H9 (cell line): ENCODE measurements around the gene ENPP6. TPM values are rescaled to one million over a fixed set of nuclear protein-coding genes. Genes with fewer than 3 reads are reported as not detected.

Experiments used
- DNase-seq: peaks from one replicate; pipeline ENCODE4 v3.0.0-alpha.2; 2017
- H2AFZ ChIP-seq: one replicate; pipeline ENCODE4 v1.6.1; 2013; ENCODE audit warnings: mild to moderate bottlenecking, low read length, control low read depth, moderate library complexity
- H2AK5ac ChIP-seq: 2 replicates; pipeline ENCODE4 v1.6.1; 2013; ENCODE audit warnings: low read length, control low read depth, mixed read lengths; ENCODE audit not compliant: insufficient read length
- H2BK120ac ChIP-seq: one replicate; pipeline ENCODE4 v1.6.1; 2013; ENCODE audit warnings: low read depth, mild to moderate bottlenecking, low read length, control low read depth, inconsistent platforms; ENCODE audit not compliant: poor library complexity, severe bottlenecking
- H2BK12ac ChIP-seq: 2 replicates; pipeline ENCODE4 v1.6.1; 2013; ENCODE audit warnings: low read length, control low read depth, mixed read lengths, low read depth; ENCODE audit not compliant: insufficient read length
- H2BK15ac ChIP-seq: 2 replicates; pipeline ENCODE4 v1.6.1; 2013; ENCODE audit warnings: low read depth, low read length, control low read depth
- H2BK20ac ChIP-seq: one replicate; pipeline ENCODE4 v1.6.1; 2013; ENCODE audit warnings: low read depth, mild to moderate bottlenecking, low read length, control low read depth, inconsistent platforms; ENCODE audit not compliant: poor library complexity, severe bottlenecking
- H2BK5ac ChIP-seq: 2 replicates; pipeline ENCODE4 v1.6.1; 2013; ENCODE audit warnings: low read length, control low read depth, mixed read lengths; ENCODE audit not compliant: insufficient read length
- H3K14ac ChIP-seq: 2 replicates; pipeline ENCODE4 v1.6.1; 2013; ENCODE audit warnings: low read length, control low read depth; ENCODE audit not compliant: insufficient read depth
- H3K18ac ChIP-seq: 2 replicates; pipeline ENCODE4 v1.6.1; 2013; ENCODE audit warnings: low read depth, mild to moderate bottlenecking, mixed read lengths, low read length, control low read depth; ENCODE audit not compliant: insufficient read length
- H3K23ac ChIP-seq: 2 replicates; pipeline ENCODE4 v1.6.1; 2013; ENCODE audit warnings: low read length, control low read depth, mixed read lengths, low read depth; ENCODE audit not compliant: insufficient read length
- H3K23me2 ChIP-seq: 2 replicates; pipeline ENCODE4 v1.6.1; 2013; ENCODE audit warnings: low read depth, mild to moderate bottlenecking, mixed read lengths, low read length, control low read depth; ENCODE audit not compliant: insufficient read length, poor library complexity, severe bottlenecking
- H3K27ac ChIP-seq: 2 replicates; pipeline ENCODE4 v1.5.1; 2013; ENCODE audit warnings: low read length, control low read depth, mixed read lengths, low read depth; ENCODE audit not compliant: insufficient read length
- H3K27me3 ChIP-seq: 2 replicates; pipeline ENCODE4 v1.6.1; 2013; ENCODE audit warnings: low read length, control low read depth, inconsistent platforms; ENCODE audit not compliant: insufficient read depth
- H3K4ac ChIP-seq: 2 replicates; pipeline ENCODE4 v1.6.1; 2013; ENCODE audit warnings: low read depth, mild to moderate bottlenecking, control low read depth, inconsistent platforms, low read length, moderate library complexity
- H3K4me1 ChIP-seq: 2 replicates; pipeline ENCODE4 v1.6.1; 2013; ENCODE audit warnings: low read length, control low read depth, inconsistent platforms; ENCODE audit not compliant: insufficient read depth
- H3K4me2 ChIP-seq: 2 replicates; pipeline ENCODE4 v1.6.1; 2013; ENCODE audit warnings: low read length, control low read depth, mixed read lengths; ENCODE audit not compliant: insufficient read length, insufficient read depth
- H3K56ac ChIP-seq: 2 replicates; pipeline ENCODE4 v1.6.1; 2013; ENCODE audit warnings: low read depth, mild to moderate bottlenecking, mixed read lengths, low read length, control low read depth; ENCODE audit not compliant: insufficient read length
- H3K79me1 ChIP-seq: 2 replicates; pipeline ENCODE4 v1.6.1; 2013; ENCODE audit warnings: low read depth, mild to moderate bottlenecking, moderate library complexity, low read length, control low read depth, inconsistent platforms; ENCODE audit not compliant: insufficient read depth, poor library complexity, severe bottlenecking
- H3K79me2 ChIP-seq: 2 replicates; pipeline ENCODE4 v1.6.1; 2013; ENCODE audit warnings: low read length, control low read depth, inconsistent platforms; ENCODE audit not compliant: insufficient read depth
- H3K9ac ChIP-seq: 2 replicates; pipeline ENCODE4 v1.6.1; 2013; ENCODE audit warnings: low read length, control low read depth, mixed read lengths; ENCODE audit not compliant: insufficient read length; ENCODE audit errors: extremely low read depth
- H3K9me3 ChIP-seq: one replicate; pipeline ENCODE4 v1.6.1; 2013; ENCODE audit warnings: low read depth, low read length, inconsistent platforms; ENCODE audit not compliant: control insufficient read depth
- H3T11ph ChIP-seq: one replicate; pipeline ENCODE4 v1.6.1; 2013; ENCODE audit warnings: mild to moderate bottlenecking, low read length, control low read depth, inconsistent platforms
- H4K20me1 ChIP-seq: one replicate; pipeline ENCODE4 v1.6.1; 2013; ENCODE audit not compliant: control insufficient read depth, insufficient read length, insufficient read depth
- H4K5ac ChIP-seq: 2 replicates; pipeline ENCODE4 v1.6.1; 2013; ENCODE audit warnings: low read depth, mild to moderate bottlenecking, mixed read lengths, low read length, control low read depth; ENCODE audit not compliant: insufficient read length
- H4K8ac ChIP-seq: replicated peaks from 2 replicates; pipeline ENCODE4 v1.6.1; 2013; ENCODE audit warnings: low read length, control low read depth, mixed read lengths, low read depth; ENCODE audit not compliant: insufficient read length
- H4K91ac ChIP-seq: 2 replicates; pipeline ENCODE4 v1.6.1; 2013; ENCODE audit warnings: low read depth, mild to moderate bottlenecking, moderate library complexity, mixed read lengths, low read length, control low read depth; ENCODE audit not compliant: insufficient read length
- H3K27ac Mint-ChIP-seq, 3 experiments: 2 replicates in 2 of 3; 3 replicates in 1 of 3; pipeline ENCODE4 v1.8.0; 2020 to 2021; ENCODE audit warnings: mixed read lengths in 3 of 3, mild to moderate bottlenecking in 1 of 3, moderate library complexity in 1 of 3
- H3K27me3 Mint-ChIP-seq: 2 replicates; pipeline ENCODE4 v1.8.0; 2021; ENCODE audit warnings: low read depth, mild to moderate bottlenecking, moderate library complexity, mixed read lengths
- H3K36me3 Mint-ChIP-seq, 3 experiments: 2 replicates in 2 of 3; 3 replicates in 1 of 3; pipeline ENCODE4 v1.8.0; 2020 to 2021; ENCODE audit warnings: low read depth in 3 of 3, mixed read lengths in 3 of 3; ENCODE audit not compliant: insufficient read depth in 1 of 3
- H3K4me1 Mint-ChIP-seq, 2 experiments: 2 replicates each; pipeline ENCODE4 v1.8.0; 2020; ENCODE audit warnings: mixed read lengths in 2 of 2
- H3K4me3 Mint-ChIP-seq, 2 experiments: 2 replicates in 1 of 2; 3 replicates in 1 of 2; pipeline ENCODE4 v1.8.0; 2020 to 2021; ENCODE audit warnings: mild to moderate bottlenecking in 2 of 2, mixed read lengths in 2 of 2, moderate library complexity in 1 of 2
- H3K9me3 Mint-ChIP-seq, 2 experiments: 2 replicates in 1 of 2; 3 replicates in 1 of 2; pipeline ENCODE4 v1.8.0; 2020; ENCODE audit warnings: mild to moderate bottlenecking in 2 of 2, mixed read lengths in 2 of 2, moderate library complexity in 1 of 2
- WGBS: extraction: QIAGEN DNeasy Blood & Tissue Kit; methylation state at CpG from one replicate; pipeline ENCODE4 v1.1.7; 2013; ENCODE audit warnings: missing lambda C conversion rate, low lambda C conversion rate, mixed read lengths; ENCODE audit not compliant: insufficient read length; ENCODE audit errors: extremely low coverage; 5-methylcytosine and 5-hydroxymethylcytosine counted together
- total RNA-seq: library from RNA; stranded (reverse); gene quantifications from 2 replicates; pipeline ENCODE4 v1.2.1, GENCODE V29; 2021
- TF ChIP-seq, protein P1 (sequence below): fragments of 200-600 bp; sonication (generic); conservative IDR thresholded peaks from 3 replicates; pipeline ENCODE4 v1.8.0; 2021; ENCODE audit warnings: antibody characterized with exemption, mild to moderate bottlenecking

Gene ENPP6
- total RNA-seq, 1 experiment from 2014 or later: not detected

DNA sequence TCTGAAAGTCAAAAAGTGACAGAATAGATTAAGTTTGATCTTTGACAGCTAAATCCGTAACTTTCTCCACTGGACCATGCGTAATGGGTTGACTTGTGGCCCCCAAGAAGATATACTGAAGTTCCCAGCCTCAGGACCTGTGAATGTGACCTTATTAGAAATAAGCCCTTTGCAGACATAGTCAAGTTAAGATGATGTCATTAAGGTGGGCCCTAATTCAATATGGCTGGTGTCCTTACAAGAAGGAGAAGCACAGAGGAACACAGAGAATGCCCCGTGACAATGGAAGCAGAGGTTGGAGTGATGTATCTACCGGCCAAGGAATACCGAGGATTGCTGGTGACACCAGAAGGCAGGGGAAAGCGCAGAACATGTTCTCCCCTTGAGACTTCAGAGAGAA is 14.4 kb downstream of the ENPP6 start:
- Histone ChIP-seq H3T11ph (no peak overlapping the region), H2BK120ac (no peak overlapping the region), H4K8ac (no peak overlapping the region), H3K27me3 (peaks cover 3% of the 10 kb centered on the region; the same call in 1 of the 2 replicates), H4K5ac (no peak overlapping the region), H4K20me1 (no peaks in the 10 kb centered on the region), H2BK20ac (no peak overlapping the region), H3K4me2 (no peak overlapping the region), H2BK15ac (no peak overlapping the region), H3K23me2 (no peaks in the 10 kb centered on the region), H3K27ac (no peak overlapping the region), H2BK12ac (no peak overlapping the region), H2AFZ (no peak overlapping the region), H4K91ac (no peak overlapping the region), H3K56ac (no peak overlapping the region), H3K14ac (no peak overlapping the region), H3K79me2 (no peaks in the 10 kb centered on the region), H3K4me1 (no peaks in the 10 kb centered on the region), H3K18ac (no peak overlapping the region), H3K9me3 (no peaks in the 10 kb centered on the region), H2AK5ac (no peak overlapping the region), H3K9ac (no peak overlapping the region), H2BK5ac (no peak overlapping the region), H3K4ac (no peak overlapping the region), H3K79me1 (no peaks in the 10 kb centered on the region), H3K23ac (no peak overlapping the region)
- TF ChIP-seq, protein P1, sequence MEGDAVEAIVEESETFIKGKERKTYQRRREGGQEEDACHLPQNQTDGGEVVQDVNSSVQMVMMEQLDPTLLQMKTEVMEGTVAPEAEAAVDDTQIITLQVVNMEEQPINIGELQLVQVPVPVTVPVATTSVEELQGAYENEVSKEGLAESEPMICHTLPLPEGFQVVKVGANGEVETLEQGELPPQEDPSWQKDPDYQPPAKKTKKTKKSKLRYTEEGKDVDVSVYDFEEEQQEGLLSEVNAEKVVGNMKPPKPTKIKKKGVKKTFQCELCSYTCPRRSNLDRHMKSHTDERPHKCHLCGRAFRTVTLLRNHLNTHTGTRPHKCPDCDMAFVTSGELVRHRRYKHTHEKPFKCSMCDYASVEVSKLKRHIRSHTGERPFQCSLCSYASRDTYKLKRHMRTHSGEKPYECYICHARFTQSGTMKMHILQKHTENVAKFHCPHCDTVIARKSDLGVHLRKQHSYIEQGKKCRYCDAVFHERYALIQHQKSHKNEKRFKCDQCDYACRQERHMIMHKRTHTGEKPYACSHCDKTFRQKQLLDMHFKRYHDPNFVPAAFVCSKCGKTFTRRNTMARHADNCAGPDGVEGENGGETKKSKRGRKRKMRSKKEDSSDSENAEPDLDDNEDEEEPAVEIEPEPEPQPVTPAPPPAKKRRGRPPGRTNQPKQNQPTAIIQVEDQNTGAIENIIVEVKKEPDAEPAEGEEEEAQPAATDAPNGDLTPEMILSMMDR: no peak
- no CpG with 5 or more reads among the region's 6 CpGs for WGBS
- DNase-seq: no peak
- H3K4me3 Mint-ChIP-seq: no peak overlapping the region
- H3K27ac Mint-ChIP-seq: no peak overlapping the region
- H3K36me3 Mint-ChIP-seq: peaks cover 0 to 26% (median 3%) of the 10 kb centered on the region in 3 experiments; a peak in 4 of 7 replicates
- H3K4me1 Mint-ChIP-seq: peaks cover 25 to 29% of the 10 kb centered on the region in 2 experiments
- H3K27me3 Mint-ChIP-seq: peaks cover 13% of the 10 kb centered on the region
- peaks cover 0 to 10% of the 10 kb centered on the region in 2 experiments; a peak in 4 of 5 replicates for H3K9me3 Mint-ChIP-seq
